GM12892 (cell line): ENCODE data around the gene TRANK1.
"Not testable (repeated sequence)": the region's sequence is repeated elsewhere in the genome, so short reads cannot be mapped to it uniquely, and the experiment has no call there.

Experiments
- DNase-seq: peaks from one replicate; pipeline ENCODE4 v3.0.0; 2011; ENCODE audit not compliant: insufficient read length
- FAIRE-seq: peaks from 2 replicates; lab custom pipeline; 2011; peaks lifted over from hg19 to GRCh38; lab: Jason Lieb, UNC
- POLR2A ChIP-seq: IDR thresholded peaks from 2 replicates; pipeline ENCODE4 v1.6.1; 2011; ENCODE audit warnings: low read depth, low read length, control low read depth
- POLR2AphosphoS5 ChIP-seq: IDR thresholded peaks from 2 replicates; pipeline ENCODE4 v1.6.1; 2011; ENCODE audit warnings: low read depth, low read length, control low read depth
- TAF1 ChIP-seq: IDR thresholded peaks from 2 replicates; pipeline ENCODE4 v1.6.1; 2011; ENCODE audit warnings: low read depth, mild to moderate bottlenecking, control low read depth, low read length, borderline replicate concordance

Gene TRANK1

DNA sequence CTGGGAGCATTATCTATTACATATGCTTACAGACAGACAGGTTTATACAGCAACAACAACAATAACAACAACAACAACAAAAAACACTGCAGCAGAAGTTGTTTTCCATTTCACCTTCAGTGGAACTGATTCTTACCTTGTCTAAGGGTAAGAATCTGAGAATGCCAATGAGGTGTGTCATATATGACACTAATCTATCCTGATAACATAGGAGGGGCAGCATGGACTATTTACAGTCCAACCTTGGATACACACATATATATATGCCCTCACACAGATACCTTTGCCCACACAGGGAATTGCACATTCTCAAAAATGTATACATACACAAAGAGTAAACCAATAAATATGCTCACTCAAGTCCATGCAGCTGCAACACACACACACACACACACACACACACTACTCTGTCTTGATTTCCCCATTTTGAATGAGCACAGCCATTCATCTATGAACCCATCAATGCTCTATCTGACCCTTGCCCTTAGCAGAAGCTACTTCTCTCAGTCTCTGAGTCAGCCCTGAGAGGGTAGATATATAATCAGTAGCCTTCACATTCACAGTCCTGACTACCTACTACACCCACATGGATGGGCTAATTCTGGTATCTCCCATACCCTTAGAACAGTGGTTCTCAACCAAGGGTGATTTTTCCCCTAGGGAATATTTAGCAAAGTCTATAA is 9.7 kb upstream of the TRANK1 start:
- no peak for TF ChIP-seq POLR2AphosphoS5
- TF ChIP-seq TAF1: no peak
- no peak for TF ChIP-seq POLR2A
- FAIRE-seq (no peak), DNase-seq (no peak)

DNA sequence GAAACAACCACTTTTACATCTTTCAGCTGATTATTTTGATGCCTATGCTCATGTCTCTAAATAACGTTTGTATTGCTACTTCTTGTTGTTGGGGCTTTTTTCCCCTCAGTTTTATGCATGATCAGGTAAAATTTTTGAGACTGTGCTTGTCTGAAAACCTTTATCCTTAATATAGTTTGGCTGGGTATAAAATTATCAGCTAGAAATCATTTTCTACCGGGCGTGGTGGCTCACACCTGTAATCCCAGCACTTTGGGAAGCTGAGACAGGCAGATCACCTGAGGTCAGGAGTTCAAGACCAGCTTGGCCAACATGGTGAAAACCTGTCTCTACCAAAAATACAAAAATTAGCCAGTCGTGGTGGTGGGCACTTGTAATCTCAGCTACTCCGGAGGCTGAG is 3.0 kb upstream of the TRANK1 start:
- FAIRE-seq: not testable (repeated sequence)

DNA sequence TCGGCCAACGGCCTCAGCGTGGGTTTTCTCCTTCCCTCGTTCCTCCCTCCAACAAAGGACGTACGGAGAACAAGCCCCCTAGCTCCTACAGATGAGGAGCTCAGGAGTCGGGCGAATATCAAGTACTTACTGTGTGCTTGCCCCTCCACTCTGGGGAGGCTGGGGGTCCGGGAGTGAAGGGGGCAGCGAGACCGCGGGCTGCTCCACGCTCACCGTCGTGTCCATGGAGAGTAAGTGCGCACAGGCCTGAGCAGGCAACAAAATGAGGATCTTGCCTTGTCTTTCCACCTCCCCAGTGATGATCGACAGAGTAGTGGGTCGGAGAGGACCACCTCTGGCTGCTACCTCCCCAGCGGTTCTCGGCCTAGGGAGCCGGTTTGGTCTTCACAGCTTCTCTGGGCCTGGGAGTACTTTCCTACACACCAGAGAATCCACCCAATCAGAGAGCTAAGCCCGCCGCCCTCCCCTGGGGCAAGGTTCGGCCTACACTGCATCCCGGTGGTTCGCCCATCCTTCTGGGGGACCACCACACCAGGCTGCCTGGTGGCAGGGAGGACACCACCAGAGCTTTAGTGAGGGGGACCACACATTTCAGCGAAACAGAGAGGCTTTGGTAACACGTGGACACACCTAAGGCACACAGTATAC is 603 bp upstream of the TRANK1 start:
- no peak for DNase-seq
- FAIRE-seq: no peak
- TF ChIP-seq TAF1 (no peak), POLR2AphosphoS5 (no peak), POLR2A (no peak)

More for the DNA sequence above, 3.0 kb upstream of the TRANK1 start:
- not testable (repeated sequence) for DNase-seq

DNA sequence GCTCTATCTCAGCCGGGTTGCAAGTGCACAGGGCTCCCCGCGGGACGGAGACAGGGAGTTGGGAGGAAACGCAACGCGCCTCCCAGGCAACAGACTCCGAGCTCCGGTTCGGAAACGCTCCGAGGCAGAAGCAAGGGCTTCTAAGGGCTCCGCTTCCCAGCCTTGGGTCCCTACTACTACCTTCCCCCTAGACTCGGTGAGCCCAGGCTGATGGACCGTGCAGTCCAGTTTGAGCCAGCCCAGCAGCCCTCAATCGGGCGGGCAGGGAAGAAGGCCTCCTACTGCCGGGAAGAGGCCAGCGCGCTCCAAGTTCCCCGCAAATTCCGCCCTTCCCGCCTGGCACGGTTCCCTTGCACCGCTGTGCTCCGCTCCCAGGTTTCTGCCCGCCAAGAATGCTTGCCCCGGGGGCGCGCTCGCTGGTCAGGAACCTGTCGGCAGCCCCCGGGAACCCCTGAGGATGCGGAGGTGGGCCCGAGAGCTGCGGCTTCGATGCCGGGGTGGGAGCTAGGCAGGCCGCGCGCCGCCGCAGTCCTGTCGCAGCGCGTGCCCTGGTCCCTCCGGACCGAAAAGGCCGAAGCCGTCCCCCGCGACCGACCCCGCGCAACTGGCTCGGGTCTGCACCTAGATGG is 728 bp downstream of the TRANK1 start:
- peak; percentile 60 for DNase-seq
- TF ChIP-seq POLR2AphosphoS5: no peak
- TF ChIP-seq POLR2A: no peak
- TF ChIP-seq TAF1: no peak
- FAIRE-seq: no peak

DNA sequence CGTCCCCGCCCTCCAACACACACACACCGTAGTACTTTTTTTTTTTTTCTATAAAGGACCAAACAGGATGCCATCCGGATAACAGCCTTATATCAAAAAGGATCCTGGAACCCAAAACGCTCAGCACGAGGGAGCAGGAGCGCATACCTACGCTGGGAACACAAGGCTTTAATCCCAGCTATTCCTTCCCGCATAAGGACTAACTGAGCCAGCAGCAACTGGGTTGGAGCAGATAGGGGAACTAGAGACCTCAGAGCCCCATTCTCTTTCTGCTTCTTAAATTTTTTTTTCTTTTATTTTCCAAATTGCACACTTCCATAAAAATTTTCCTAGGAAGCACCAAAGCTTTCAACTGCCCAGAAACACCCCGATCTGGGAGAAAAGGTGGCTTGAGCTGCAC is 1.3 kb downstream of the TRANK1 start:
- no peak for TF ChIP-seq TAF1
- TF ChIP-seq POLR2AphosphoS5: no peak
- no peak for TF ChIP-seq POLR2A
- FAIRE-seq (no peak), DNase-seq (no peak)

DNA sequence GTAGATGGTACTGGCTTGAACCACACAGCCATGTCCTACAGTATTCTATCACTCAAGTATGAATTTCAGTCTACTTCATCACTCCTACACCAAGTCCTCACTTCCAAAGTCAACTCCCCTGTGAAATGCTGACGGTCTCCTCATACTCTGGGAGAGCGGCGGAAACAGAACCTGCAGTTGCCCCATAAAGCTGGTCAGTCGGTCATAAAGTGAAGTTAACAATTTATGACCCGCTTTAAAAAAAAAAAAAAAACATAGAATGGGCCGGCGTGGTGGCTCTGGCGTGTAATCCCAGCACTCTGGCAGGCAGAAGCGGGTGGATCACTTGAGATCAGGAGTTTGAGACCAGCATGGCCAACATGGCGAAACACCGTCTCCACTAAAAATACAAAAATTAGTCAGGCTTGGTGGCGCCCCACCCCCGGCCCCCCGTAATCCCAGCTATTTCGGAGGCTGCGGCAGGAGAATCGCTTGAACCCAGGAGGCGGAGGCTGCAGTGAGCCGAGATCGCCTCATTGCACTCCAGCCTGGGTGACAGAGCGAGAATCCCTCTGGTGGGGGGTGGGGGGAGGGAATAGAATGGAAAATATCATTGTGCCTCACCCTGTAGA is 2.1 kb downstream of the TRANK1 start:
- DNase-seq (no peak), FAIRE-seq (no peak)
- TF ChIP-seq TAF1 (no peak), POLR2A (no peak), POLR2AphosphoS5 (no peak)

DNA sequence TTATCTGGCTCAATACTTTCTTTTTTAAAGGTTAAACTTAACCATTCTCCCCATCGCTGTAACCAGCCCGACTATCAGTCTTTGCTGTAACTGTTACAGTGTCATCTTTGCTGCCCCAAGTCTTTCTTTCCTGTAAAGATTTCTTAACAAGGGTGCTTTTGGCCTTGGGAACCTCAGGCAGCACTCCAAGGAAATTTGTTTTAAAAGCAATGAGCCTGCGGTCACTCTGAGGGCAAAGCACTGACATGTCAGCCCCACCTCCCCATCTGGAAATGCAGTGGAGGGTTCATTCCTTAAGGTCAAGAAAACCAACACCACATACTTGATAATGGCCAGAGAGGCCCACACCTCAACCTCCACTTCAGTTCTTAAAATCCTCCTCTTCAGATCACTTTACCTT is 3.2 kb downstream of the TRANK1 start:
- FAIRE-seq (no peak), DNase-seq (no peak)

DNA sequence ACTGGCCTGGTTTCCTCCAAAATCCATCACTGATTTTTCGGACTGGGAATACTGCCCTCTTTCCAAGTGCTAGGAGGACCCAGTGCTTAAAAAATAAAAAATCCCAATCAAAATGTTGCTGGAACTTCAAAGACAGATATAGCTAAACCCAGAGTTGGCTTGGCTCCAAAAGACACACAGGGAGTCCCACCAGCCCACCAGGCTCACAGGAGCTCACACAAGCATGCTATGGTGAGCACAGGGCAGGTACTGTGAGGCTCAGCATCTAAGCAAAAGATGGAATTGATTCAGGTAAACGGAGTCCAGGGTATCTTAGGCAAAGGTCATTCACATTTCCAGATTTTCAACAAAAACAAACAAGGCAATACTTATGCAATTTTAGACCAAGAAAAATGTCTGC is 3.7 kb downstream of the TRANK1 start:
- TF ChIP-seq POLR2AphosphoS5 (no peak), POLR2A (no peak), TAF1 (no peak)
- FAIRE-seq (no peak), DNase-seq (no peak)

More for the DNA sequence above, 3.2 kb downstream of the TRANK1 start:
- TF ChIP-seq POLR2A: no peak
- no peak for TF ChIP-seq TAF1
- TF ChIP-seq POLR2AphosphoS5: no peak

DNA sequence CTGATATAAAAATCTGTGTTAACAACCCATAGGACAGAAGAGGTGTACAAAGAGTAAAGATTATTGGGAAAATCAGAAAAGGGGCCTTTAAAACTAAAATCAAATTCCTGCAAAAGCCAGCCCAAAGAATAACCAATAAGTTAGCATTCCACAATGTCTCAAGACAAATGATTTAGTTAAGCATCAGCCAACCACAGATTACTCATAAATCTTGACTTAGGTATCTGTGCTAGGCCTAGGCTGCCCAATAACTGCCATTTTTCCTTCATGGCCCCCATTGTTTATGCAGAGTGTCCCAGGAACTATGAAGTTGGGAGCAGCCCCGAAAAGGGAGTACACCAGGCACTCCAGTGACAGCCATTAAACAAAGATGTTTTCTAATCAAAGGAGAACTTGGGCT is 7.4 kb downstream of the TRANK1 start:
- DNase-seq (no peak), FAIRE-seq (no peak)
- TF ChIP-seq POLR2A (no peak), TAF1 (no peak), POLR2AphosphoS5 (no peak)

DNA sequence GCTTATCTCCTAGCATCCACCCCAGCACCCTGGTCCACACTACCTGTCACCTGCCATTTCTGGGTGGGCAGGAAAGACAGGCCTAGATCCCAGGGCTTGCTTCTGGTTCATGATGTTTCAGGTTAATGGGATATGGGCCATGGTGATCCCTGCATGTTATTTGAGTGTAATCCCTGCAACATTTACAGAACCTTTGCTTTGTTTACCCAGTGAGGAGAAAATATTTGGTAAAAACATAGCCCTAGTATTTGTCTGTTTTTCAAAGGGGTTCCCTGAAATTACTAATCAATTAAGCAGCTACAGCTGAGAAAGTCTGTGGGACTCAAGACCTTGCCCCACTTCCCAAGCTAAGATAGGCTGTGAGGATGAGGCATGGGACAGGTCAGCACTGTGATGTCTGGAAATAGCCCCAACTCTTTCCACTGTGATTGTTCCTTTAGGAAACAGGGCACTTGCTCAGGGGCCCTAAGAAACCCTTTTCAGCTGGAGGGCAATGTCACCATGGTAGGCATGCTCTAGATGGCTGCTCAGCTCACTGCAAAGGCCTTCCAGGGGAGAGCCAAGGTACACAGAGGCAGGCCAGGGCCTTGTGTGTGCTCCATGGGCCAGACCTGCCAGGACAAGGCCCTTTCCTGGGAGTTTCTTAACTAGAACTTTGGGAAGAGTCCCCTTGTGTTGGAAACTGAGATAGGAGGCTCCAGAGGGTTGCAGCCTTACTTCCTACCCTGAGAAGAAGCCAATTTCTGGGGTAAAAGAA is 11.1 kb downstream of the TRANK1 start:
- no peak for FAIRE-seq
- no peak for TF ChIP-seq TAF1
- TF ChIP-seq POLR2A: no peak
- TF ChIP-seq POLR2AphosphoS5: no peak
- no peak for DNase-seq

DNA sequence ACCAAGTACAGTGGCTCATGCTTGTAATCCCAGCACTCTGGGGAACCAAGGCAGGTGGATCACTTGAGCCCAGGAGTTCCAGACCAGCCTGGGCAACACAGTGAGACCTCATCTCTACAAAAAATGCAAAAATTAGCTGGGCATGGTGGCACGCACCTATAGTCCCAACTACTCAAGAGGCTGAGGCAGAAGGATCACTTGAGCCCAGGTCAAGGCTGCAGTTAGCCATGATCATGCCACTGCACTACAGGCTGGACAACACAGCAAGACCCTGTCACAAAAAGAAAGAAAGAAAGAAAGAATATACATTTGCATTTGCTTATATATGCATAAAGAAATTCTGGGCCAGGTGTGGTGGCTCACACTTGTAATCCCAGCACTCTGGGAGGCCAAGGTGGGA is 13.4 kb downstream of the TRANK1 start:
- FAIRE-seq, DNase-seq: not testable (repeated sequence)

DNA sequence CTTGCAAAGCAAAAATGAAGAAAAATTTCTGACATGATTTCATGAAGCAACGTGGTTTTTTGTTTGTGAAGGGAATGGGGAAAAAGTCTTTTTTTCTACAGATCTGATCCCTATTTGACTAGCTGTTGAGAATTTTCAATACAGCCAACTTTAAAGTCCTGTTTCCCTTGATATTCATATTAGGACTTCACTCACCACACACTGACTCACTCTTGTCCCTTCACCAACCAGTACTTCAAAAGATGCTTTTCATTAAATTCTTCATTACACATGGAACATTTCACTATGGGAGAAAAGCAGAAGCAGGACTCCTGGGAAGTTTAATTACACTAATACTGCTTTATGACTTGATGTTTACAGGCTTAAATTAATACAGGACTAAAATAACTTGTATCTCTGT is 16.6 kb downstream of the TRANK1 start:
- DNase-seq (no peak), FAIRE-seq (no peak)
- TF ChIP-seq POLR2AphosphoS5: no peak
- no peak for TF ChIP-seq POLR2A
- TF ChIP-seq TAF1: no peak
